GM06990 (cell line): ENCODE results near the gene GNAI3.

Source experiments
- DNase-seq: peaks from one replicate; pipeline ENCODE4 v3.0.0-alpha.2; 2011; ENCODE audit not compliant: insufficient read length; ENCODE audit errors: extremely low read depth
- H3K27me3 ChIP-seq: replicated peaks from 2 replicates; pipeline ENCODE4 v1.6.0; 2011; ENCODE audit warnings: low read length; ENCODE audit not compliant: control insufficient read depth, insufficient read depth
- H3K36me3 ChIP-seq: 2 replicates; pipeline ENCODE4 v1.5.1; 2011; ENCODE audit warnings: low read length; ENCODE audit not compliant: control insufficient read depth, insufficient read depth
- H3K4me3 ChIP-seq: replicated peaks from 2 replicates; pipeline ENCODE4 v1.5.1; 2011; ENCODE audit warnings: low read depth, mild to moderate bottlenecking, control low read depth, low read length
- CTCF ChIP-seq: IDR thresholded peaks from 2 replicates; pipeline ENCODE4 v1.5.1; 2011; ENCODE audit warnings: low read length, control low read depth, mild to moderate bottlenecking, inconsistent platforms; ENCODE audit not compliant: insufficient read depth, poor library complexity, severe bottlenecking

The GNAI3 gene

GRCh38 chr1:109639063-109639840, 90.8 kb downstream of the GNAI3 start:
- no peak overlapping the region for H3K4me3 ChIP-seq
- DNase-seq: no peak
- no peaks in the 10 kb centered on the region for H3K27me3 ChIP-seq
- no peaks in the 10 kb centered on the region for H3K36me3 ChIP-seq
- no peak for TF ChIP-seq CTCF

GRCh38 chr1:109639841-109640184, 91.4 kb downstream of the GNAI3 start:
- TF ChIP-seq CTCF: no peak
- H3K36me3 ChIP-seq: no peaks in the 10 kb centered on the region
- no peak for DNase-seq
- no peak overlapping the region for H3K4me3 ChIP-seq
- H3K27me3 ChIP-seq: no peaks in the 10 kb centered on the region

- TF ChIP-seq CTCF: peak; percentile 96
- no peaks in the 10 kb centered on the region for H3K27me3 ChIP-seq
- H3K36me3 ChIP-seq: no peaks in the 10 kb centered on the region
- H3K4me3 ChIP-seq: no peak overlapping the region
- no peak for DNase-seq
Observed at GRCh38 chr1:109640285-109640865, 92.0 kb downstream of the GNAI3 start.

- H3K36me3 ChIP-seq: no peaks in the 10 kb centered on the region
- TF ChIP-seq CTCF: no peak
- no peaks in the 10 kb centered on the region for H3K27me3 ChIP-seq
- no peak for DNase-seq
- H3K4me3 ChIP-seq: no peak overlapping the region
Observed at GRCh38 chr1:109641078-109641740, 92.8 kb downstream of the GNAI3 start.

- TF ChIP-seq CTCF: no peak
- Histone ChIP-seq H3K27me3 (no peaks in the 10 kb centered on the region), H3K36me3 (no peaks in the 10 kb centered on the region), H3K4me3 (no peak overlapping the region)
- no peak for DNase-seq
Observed at GRCh38 chr1:109641861-109642260, 93.4 kb downstream of the GNAI3 start.
